ENCODE measurements around the gene SYT1. TPM values are rescaled to one million over a fixed set of nuclear protein-coding genes. Genes with fewer than 3 reads are reported as not detected.

The SYT1 gene
- polyA plus RNA-seq, 3 donors = 0.72 TPM; not detected in 2

DNA sequence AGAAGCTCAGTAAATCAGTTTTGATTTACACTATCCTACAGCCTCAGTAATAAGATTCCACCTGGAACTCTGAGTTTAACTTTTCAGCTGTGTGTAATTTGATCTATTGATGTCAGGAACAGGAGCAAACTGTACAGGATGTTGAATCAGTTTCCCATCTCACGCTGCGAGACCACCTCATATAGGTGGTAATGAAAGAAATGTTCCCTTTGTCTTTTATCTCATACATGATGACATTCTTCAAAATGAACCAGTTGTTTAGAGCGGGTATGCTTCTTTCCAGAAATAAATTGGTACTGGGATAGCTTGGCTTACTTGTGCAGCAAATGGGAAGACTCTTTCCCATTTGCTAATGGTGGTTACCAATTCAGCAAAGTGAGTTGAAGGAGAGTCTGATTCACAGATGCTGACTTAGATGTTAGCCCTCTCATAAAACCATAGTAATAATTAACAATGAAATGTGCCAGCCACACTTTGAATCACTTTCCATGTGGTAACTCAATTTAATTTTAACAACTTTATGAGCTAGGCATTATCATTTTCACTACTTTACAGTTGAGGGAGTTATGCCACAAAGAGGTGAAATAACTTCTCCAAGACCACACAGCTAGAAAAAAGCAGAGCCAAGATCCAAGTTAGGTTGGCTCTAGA is 574.7 kb downstream of the SYT1 start:
- Histone ChIP-seq H3K27ac (ENCODE audit: low read depth in 1 of 2, low read length in 2 of 2) (no peak overlapping the region), H4K20me1 (ENCODE audit: insufficient read depth, low read length) (no peaks in the 10 kb centered on the region), H3K4me3 (replicated peaks in 1 of 3; ENCODE audit: low read depth in 2 of 3, low read length in 3 of 3) (no peak overlapping the region), H3K9me3 (replicated peaks in 1 of 2; ENCODE audit: control insufficient read depth in 1 of 2, insufficient read depth in 1 of 2, low read length in 2 of 2) (no peaks in the 10 kb centered on the region), H3K9ac (ENCODE audit: insufficient read depth, low read length, poor library complexity, severe bottlenecking) (no peak overlapping the region), H2AFZ (ENCODE audit: insufficient read depth, low read depth, low read length, poor library complexity, severe bottlenecking) (no peak overlapping the region), H3K79me2 (ENCODE audit: insufficient read depth, low read length) (no peaks in the 10 kb centered on the region), H3K36me3 (replicated peaks in 1 of 2; ENCODE audit: control insufficient read depth in 1 of 2, insufficient read depth in 2 of 2, low read length in 2 of 2) (no peaks in the 10 kb centered on the region), H3K4me1 (ENCODE audit: control insufficient read depth in 1 of 2, insufficient read depth in 2 of 2, low read length in 2 of 2) (no peaks in the 10 kb centered on the region), H3K27me3 (ENCODE audit: control insufficient read depth in 2 of 2, insufficient read depth in 2 of 2, low read length in 2 of 2) (no peaks in the 10 kb centered on the region), H3K4me2 (replicated peaks; ENCODE audit: extremely low read depth, low read length, poor library complexity, severe bottlenecking) (no peak overlapping the region)
- no CpG with 5 or more reads among the region's 3 CpGs for WGBS (ENCODE audit: insufficient coverage)
- no peaks in the 10 kb centered on the region for H3K4me1 Mint-ChIP-seq
- no peak for DNase-seq
- no peaks in the 10 kb centered on the region for H3K9me3 Mint-ChIP-seq
- no peak overlapping the region for H3K27ac Mint-ChIP-seq
- H3K36me3 Mint-ChIP-seq = no peaks in the 10 kb centered on the region
- intact Hi-C loops (cut with micrococcal nuclease) = no loop called here
- TF ChIP-seq, protein P1, sequence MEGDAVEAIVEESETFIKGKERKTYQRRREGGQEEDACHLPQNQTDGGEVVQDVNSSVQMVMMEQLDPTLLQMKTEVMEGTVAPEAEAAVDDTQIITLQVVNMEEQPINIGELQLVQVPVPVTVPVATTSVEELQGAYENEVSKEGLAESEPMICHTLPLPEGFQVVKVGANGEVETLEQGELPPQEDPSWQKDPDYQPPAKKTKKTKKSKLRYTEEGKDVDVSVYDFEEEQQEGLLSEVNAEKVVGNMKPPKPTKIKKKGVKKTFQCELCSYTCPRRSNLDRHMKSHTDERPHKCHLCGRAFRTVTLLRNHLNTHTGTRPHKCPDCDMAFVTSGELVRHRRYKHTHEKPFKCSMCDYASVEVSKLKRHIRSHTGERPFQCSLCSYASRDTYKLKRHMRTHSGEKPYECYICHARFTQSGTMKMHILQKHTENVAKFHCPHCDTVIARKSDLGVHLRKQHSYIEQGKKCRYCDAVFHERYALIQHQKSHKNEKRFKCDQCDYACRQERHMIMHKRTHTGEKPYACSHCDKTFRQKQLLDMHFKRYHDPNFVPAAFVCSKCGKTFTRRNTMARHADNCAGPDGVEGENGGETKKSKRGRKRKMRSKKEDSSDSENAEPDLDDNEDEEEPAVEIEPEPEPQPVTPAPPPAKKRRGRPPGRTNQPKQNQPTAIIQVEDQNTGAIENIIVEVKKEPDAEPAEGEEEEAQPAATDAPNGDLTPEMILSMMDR (IDR thresholded peaks at IDR 0.05) = no peak
- H3K4me3 Mint-ChIP-seq = no peak overlapping the region
- no peaks in the 10 kb centered on the region for H3K27me3 Mint-ChIP-seq (ENCODE audit: low read depth in 3 of 3)

DNA sequence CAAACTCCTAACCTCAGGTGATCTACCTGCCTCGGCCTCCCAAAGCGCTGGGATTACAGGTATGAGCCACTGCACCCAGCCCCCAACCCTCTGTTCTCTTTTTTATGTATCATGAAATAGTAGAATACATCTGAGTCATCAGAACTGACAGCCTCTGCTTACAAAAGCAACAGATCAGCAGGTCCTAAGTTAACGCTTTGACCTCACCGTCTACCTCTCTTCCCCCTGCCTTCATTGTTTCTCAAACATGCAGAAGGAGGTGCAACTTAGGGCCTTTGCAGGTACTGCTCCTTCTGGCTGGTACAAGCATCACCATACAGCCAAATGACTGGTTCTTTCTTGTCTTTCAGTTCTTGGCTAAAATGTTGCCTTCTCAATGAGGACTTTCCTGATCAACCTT is 577.0 kb downstream of the SYT1 start:
- Mint-ChIP-seq H3K4me1 (no peaks in the 10 kb centered on the region), H3K27ac (no peak overlapping the region)
- TF ChIP-seq, protein P1 (IDR thresholded peaks at IDR 0.05) = no peak

More for the DNA sequence above, 577.0 kb downstream of the SYT1 start:
- Histone ChIP-seq H3K36me3 (replicated peaks in 1 of 2; ENCODE audit: control insufficient read depth in 1 of 2, insufficient read depth in 2 of 2, low read length in 2 of 2) (no peaks in the 10 kb centered on the region), H3K79me2 (ENCODE audit: insufficient read depth, low read length) (no peaks in the 10 kb centered on the region), H2AFZ (ENCODE audit: insufficient read depth, low read depth, low read length, poor library complexity, severe bottlenecking) (no peak overlapping the region), H3K27me3 (ENCODE audit: control insufficient read depth in 2 of 2, insufficient read depth in 2 of 2, low read length in 2 of 2) (no peaks in the 10 kb centered on the region), H3K4me3 (replicated peaks in 1 of 3; ENCODE audit: low read depth in 2 of 3, low read length in 3 of 3) (no peak overlapping the region), H3K4me1 (ENCODE audit: control insufficient read depth in 1 of 2, insufficient read depth in 2 of 2, low read length in 2 of 2) (no peaks in the 10 kb centered on the region), H3K9me3 (replicated peaks in 1 of 2; ENCODE audit: control insufficient read depth in 1 of 2, insufficient read depth in 1 of 2, low read length in 2 of 2) (no peaks in the 10 kb centered on the region), H3K27ac (ENCODE audit: low read depth in 1 of 2, low read length in 2 of 2) (no peak overlapping the region), H3K9ac (ENCODE audit: insufficient read depth, low read length, poor library complexity, severe bottlenecking) (no peak overlapping the region), H4K20me1 (ENCODE audit: insufficient read depth, low read length) (no peaks in the 10 kb centered on the region), H3K4me2 (replicated peaks; ENCODE audit: extremely low read depth, low read length, poor library complexity, severe bottlenecking) (no peak overlapping the region)
- Mint-ChIP-seq H3K9me3 (no peaks in the 10 kb centered on the region), H3K27me3 (ENCODE audit: low read depth in 3 of 3) (no peaks in the 10 kb centered on the region), H3K36me3 (no peaks in the 10 kb centered on the region), H3K4me3 (no peak overlapping the region)
- DNase-seq = no peak
- 94% methylated on average over 2 of the region's 4 CpGs for WGBS (ENCODE audit: insufficient coverage)
- intact Hi-C loops (cut with micrococcal nuclease) = no loop called here

All from CD14-positive monocyte (primary cell).